ENCODE data around the gene GPC4.
"Not testable (repeated sequence)": the region's sequence is repeated elsewhere in the genome, so short reads cannot be mapped to it uniquely, and the experiment has no call there.

GPC4 gene

DNA sequence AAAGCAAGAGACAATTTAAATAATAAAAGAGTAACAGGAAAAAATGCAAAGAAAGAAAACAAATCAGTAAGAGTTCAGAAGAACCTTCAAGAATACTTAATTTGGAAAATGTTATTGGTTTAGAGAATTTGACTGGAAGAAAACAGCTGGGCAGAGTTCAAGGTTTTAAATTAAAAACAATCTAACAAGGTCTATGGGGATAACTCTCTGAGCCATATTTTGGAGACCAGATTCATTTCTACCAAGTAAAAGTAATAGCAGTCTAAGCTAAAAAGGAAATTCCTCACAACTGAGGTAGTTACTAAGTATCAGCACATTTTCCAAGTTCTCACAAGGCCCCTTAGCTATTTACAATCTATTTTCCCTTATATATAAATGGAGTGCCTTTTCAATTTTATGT lies 114.7 kb downstream of the GPC4 start:
- Histone ChIP-seq H3K27me3 (ENCODE audit: insufficient read depth, low read length) (no peaks in the 10 kb centered on the region), H3K4me3 (ENCODE audit: low read length) (no peak overlapping the region), H3K9me3 (ENCODE audit: insufficient read depth, low read depth, low read length) (no peaks in the 10 kb centered on the region), H3K27ac (ENCODE audit: low read length) (no peak overlapping the region), H3K36me3 (ENCODE audit: insufficient read depth, low read depth, low read length) (peaks cover 86% of the 10 kb centered on the region), H3K4me1 (ENCODE audit: insufficient read depth, low read length) (no peaks in the 10 kb centered on the region), H3K9ac (ENCODE audit: low read depth, low read length) (no peak overlapping the region)

DNA sequence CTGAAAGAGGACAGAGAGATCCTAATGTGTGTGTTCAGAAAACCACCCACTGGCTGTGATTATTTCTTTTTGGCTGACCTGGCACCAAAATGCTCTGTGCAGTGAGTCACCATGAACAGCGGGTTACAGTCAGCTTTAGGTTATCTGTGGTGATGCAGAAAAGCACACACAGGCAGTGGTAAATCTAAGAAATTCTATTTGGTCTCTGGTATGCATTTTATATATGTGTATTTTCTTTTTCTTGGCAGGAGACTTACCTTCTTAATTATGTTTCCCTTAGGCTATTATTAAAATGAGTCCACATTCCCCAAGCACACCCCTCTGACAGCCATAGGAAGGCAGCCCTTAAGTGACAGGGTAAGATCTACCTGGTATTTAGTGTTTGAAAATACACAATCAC lies 118.0 kb downstream of the GPC4 start:
- no peak overlapping the region for H3K27ac ChIP-seq (ENCODE audit: low read length)
- no peaks in the 10 kb centered on the region for H3K27me3 ChIP-seq (ENCODE audit: insufficient read depth, low read length)
- no peak overlapping the region for H3K4me3 ChIP-seq (ENCODE audit: low read length)
- no peaks in the 10 kb centered on the region for H3K4me1 ChIP-seq (ENCODE audit: insufficient read depth, low read length)
- no peak overlapping the region for H3K9ac ChIP-seq (ENCODE audit: low read depth, low read length)
- peaks cover 55% of the 10 kb centered on the region; the same call in 1 of the 2 replicates for H3K36me3 ChIP-seq (ENCODE audit: insufficient read depth, low read depth, low read length)
- H3K9me3 ChIP-seq (ENCODE audit: insufficient read depth, low read depth, low read length) = no peaks in the 10 kb centered on the region

DNA sequence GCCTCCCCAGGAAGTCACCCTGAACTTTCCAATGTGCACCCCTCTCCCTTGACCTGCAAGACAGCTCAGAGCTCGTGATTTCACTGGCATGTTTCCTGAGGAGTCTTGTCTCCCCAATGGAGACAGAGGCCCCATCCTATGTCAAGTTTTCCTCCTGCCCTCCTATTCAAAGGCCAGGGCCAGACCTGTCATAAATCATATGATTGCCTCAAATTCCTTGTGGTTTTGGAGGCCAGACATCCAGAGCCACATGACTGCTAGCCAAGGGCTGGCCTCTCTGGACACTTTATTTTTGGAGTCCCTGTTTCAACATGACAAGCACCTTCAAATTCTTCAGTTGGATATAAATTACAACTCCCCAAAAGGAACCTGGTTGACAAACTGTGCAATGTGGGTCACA lies 121.2 kb downstream of the GPC4 start:
- H3K9me3 ChIP-seq (ENCODE audit: insufficient read depth, low read depth, low read length) = no peaks in the 10 kb centered on the region

DNA sequence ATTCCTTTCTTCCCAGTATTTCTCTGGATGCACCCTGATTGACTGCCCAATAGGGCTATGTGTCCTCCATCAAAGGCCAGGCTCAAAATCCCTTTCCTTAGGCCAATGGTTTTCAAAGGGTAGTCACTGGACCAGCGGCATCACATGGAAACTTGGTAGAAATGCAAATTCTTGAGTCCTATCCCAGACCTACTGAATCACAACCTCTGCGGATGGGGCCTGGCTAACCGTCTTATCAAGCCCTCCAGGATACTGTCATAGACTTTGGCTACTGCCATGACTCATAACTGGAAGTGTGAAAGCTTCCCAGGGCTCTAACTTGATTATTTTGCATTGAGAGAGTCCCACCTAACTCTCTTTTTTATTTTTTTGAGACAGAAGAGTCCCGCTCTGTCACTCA lies 125.2 kb downstream of the GPC4 start:
- Histone ChIP-seq H3K9me3 (ENCODE audit: insufficient read depth, low read depth, low read length) (no peaks in the 10 kb centered on the region), H3K9ac (ENCODE audit: low read depth, low read length) (no peak overlapping the region), H3K4me1 (ENCODE audit: insufficient read depth, low read length) (no peaks in the 10 kb centered on the region), H3K27ac (ENCODE audit: low read length) (no peak overlapping the region), H3K36me3 (ENCODE audit: insufficient read depth, low read depth, low read length) (no peaks in the 10 kb centered on the region), H3K27me3 (ENCODE audit: insufficient read depth, low read length) (no peaks in the 10 kb centered on the region), H3K4me3 (ENCODE audit: low read length) (no peak overlapping the region)

More for the DNA sequence above, 121.2 kb downstream of the GPC4 start:
- no peak overlapping the region for H3K9ac ChIP-seq (ENCODE audit: low read depth, low read length)
- no peaks in the 10 kb centered on the region for H3K27me3 ChIP-seq (ENCODE audit: insufficient read depth, low read length)
- no peak overlapping the region for H3K4me3 ChIP-seq (ENCODE audit: low read length)
- H3K4me1 ChIP-seq (ENCODE audit: insufficient read depth, low read length) = no peaks in the 10 kb centered on the region
- H3K27ac ChIP-seq (ENCODE audit: low read length) = no peak overlapping the region
- peaks cover 24% of the 10 kb centered on the region; the same call in 1 of the 2 replicates for H3K36me3 ChIP-seq (ENCODE audit: insufficient read depth, low read depth, low read length)

DNA sequence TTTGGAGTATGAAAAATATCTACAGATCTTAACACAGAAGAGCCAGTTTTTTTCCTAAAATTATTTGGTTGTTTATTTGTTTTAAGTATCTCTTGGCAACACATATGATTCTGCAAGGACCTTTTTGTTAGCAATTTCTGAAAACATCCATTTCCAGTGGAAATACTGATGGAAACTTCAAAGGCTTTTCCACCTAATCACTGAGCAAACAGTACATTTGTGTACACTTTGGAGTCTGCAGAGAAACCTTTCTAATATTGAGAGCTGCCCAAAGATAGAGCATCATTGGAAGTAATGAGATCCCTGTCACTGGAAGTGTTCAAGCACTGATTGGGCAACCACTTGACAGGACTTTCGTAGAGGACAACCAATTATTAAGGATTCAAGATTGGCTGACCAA lies 127.4 kb downstream of the GPC4 start:
- no peaks in the 10 kb centered on the region for H3K9me3 ChIP-seq (ENCODE audit: insufficient read depth, low read depth, low read length)
- no peak overlapping the region for H3K27ac ChIP-seq (ENCODE audit: low read length)
- H3K36me3 ChIP-seq (ENCODE audit: insufficient read depth, low read depth, low read length) = no peaks in the 10 kb centered on the region
- no peak overlapping the region for H3K9ac ChIP-seq (ENCODE audit: low read depth, low read length)
- H3K4me1 ChIP-seq (ENCODE audit: insufficient read depth, low read length) = no peaks in the 10 kb centered on the region
- no peak overlapping the region for H3K4me3 ChIP-seq (ENCODE audit: low read length)
- no peaks in the 10 kb centered on the region for H3K27me3 ChIP-seq (ENCODE audit: insufficient read depth, low read length)

DNA sequence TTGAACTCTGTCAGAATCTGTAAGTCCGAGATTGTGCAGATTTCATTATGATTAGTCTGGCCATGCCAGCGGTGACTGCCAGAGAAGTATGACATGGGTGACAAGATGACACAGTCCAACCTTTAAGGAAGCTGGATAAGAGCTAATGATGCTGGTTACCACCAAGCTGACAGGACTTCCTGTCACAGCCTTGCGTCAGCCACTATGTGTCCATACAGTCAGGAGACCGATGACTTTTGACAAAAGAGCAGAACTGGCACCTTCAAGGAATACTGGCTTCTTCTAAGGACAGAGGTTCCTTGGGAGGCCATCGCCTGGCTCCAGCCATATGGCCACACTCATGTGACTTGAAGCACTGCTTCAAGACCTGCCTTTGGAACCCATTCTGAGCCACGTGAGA lies 129.9 kb downstream of the GPC4 start:
- Histone ChIP-seq H3K27me3 (ENCODE audit: insufficient read depth, low read length) (no peaks in the 10 kb centered on the region), H3K27ac (ENCODE audit: low read length) (no peak overlapping the region), H3K9me3 (ENCODE audit: insufficient read depth, low read depth, low read length) (no peaks in the 10 kb centered on the region), H3K36me3 (ENCODE audit: insufficient read depth, low read depth, low read length) (no peaks in the 10 kb centered on the region), H3K9ac (ENCODE audit: low read depth, low read length) (no peak overlapping the region), H3K4me3 (ENCODE audit: low read length) (no peak overlapping the region), H3K4me1 (ENCODE audit: insufficient read depth, low read length) (no peaks in the 10 kb centered on the region)

DNA sequence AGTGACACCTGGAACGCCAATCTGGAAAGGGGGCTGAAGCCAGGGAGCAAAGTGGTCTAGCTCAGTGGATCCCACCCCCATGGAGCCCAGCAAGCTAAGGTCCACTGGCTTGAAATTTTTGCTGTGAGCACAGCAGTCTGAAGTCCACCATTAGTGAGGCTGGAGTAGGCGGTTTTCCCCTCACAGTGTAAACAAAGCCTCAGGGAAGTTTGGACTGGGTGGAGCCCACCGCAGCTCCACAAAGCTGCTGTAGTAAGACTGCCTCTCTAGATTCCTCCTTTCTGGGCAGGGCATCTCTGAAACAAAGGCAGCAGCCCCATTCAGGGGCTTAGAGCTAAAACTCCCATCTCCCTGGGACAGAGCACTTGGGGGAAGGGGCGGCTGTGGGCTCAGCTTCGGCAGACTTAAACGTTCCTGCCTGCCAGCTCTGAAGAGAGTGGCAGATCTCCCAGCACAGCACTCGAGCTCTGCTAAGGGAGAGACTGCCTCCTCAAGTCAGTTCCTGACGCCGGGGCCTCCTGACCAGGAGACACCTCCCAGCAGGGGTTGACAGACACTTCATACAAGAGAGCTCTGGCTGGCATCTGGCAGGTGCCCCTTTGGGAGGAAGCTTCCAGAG lies 136.1 kb downstream of the GPC4 start:
- not testable (repeated sequence) for H3K4me3 ChIP-seq (ENCODE audit: low read length); H3K36me3 ChIP-seq (ENCODE audit: insufficient read depth, low read depth, low read length); H3K27ac ChIP-seq (ENCODE audit: low read length); H3K4me1 ChIP-seq (ENCODE audit: insufficient read depth, low read length); H3K9me3 ChIP-seq (ENCODE audit: insufficient read depth, low read depth, low read length); H3K27me3 ChIP-seq (ENCODE audit: insufficient read depth, low read length); H3K9ac ChIP-seq (ENCODE audit: low read depth, low read length)

DNA sequence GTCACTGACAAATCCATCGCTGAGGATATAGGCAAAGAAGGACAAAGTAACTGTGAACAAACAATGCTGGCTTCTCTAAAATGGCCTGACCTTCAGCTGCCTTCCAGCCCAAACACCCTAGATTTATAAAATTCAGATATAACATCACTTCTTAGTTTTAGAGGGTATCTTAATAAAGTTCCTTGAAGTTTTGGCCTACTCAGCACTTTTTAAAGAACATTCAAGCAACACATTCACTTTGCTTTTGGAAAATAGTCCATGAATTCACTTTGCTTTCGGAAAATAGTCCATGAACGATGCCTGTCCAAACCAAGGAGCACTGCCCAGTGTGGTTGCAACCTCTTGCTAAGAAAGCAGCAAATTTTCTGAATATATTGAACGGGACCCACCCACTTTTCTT lies 142.1 kb downstream of the GPC4 start:
- Histone ChIP-seq H3K36me3 (ENCODE audit: insufficient read depth, low read depth, low read length) (no peaks in the 10 kb centered on the region), H3K4me3 (ENCODE audit: low read length) (no peak overlapping the region), H3K9ac (ENCODE audit: low read depth, low read length) (no peak overlapping the region), H3K9me3 (ENCODE audit: insufficient read depth, low read depth, low read length) (no peaks in the 10 kb centered on the region), H3K4me1 (ENCODE audit: insufficient read depth, low read length) (peaks cover 6% of the 10 kb centered on the region; the same call in 1 of the 2 replicates), H3K27ac (ENCODE audit: low read length) (no peak overlapping the region), H3K27me3 (ENCODE audit: insufficient read depth, low read length) (no peaks in the 10 kb centered on the region)

DNA sequence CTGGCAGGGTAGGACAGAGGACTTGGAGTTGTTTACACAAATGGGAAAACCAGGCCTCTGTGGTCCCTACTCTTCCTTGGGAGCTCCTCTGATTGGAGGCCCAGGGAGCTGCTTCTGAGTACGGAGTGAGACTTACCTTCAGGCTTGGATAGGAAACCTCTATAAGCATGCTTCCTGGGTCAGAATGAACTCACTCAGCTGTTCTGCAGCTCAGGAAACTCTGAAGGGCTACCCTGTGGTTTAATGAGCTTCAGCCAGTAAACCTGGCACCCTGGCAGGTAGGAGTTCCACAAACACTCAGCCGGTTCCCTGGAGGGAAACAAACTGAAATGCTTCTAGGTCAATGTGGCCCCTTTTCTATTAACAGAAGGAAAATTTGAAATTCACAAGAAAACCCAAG lies 146.1 kb downstream of the GPC4 start:
- H3K27me3 ChIP-seq (ENCODE audit: insufficient read depth, low read length) = no peaks in the 10 kb centered on the region
- no peaks in the 10 kb centered on the region for H3K9me3 ChIP-seq (ENCODE audit: insufficient read depth, low read depth, low read length)
- H3K9ac ChIP-seq (ENCODE audit: low read depth, low read length) = no peak overlapping the region
- H3K36me3 ChIP-seq (ENCODE audit: insufficient read depth, low read depth, low read length) = no peaks in the 10 kb centered on the region
- peaks cover 16% of the 10 kb centered on the region; the same call in 1 of the 2 replicates for H3K4me1 ChIP-seq (ENCODE audit: insufficient read depth, low read length)
- no peak overlapping the region for H3K4me3 ChIP-seq (ENCODE audit: low read length)
- no peak overlapping the region for H3K27ac ChIP-seq (ENCODE audit: low read length)

DNA sequence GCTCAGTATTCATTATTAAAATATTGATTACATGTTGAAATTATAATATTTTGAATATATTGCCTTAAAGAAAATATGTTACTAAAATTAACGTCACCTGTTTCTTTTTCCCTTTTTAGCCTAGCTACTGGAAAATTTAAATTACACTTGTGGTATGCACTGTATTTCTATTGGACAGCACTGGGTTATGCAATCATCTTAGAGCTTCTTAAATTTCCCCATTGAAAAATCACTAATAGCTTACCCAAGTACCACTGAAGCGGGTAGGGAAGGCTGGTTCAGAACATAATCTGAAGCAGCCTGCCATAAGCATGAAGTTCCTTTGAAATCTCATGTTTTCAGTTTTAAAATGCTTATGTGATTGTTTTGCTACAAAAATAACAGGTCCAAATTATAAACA lies 147.7 kb downstream of the GPC4 start:
- no peaks in the 10 kb centered on the region for H3K27me3 ChIP-seq (ENCODE audit: insufficient read depth, low read length)
- H3K4me3 ChIP-seq (ENCODE audit: low read length) = no peak overlapping the region
- H3K9ac ChIP-seq (ENCODE audit: low read depth, low read length) = no peak overlapping the region
- no peak overlapping the region for H3K27ac ChIP-seq (ENCODE audit: low read length)
- H3K9me3 ChIP-seq (ENCODE audit: insufficient read depth, low read depth, low read length) = no peaks in the 10 kb centered on the region
- H3K36me3 ChIP-seq (ENCODE audit: insufficient read depth, low read depth, low read length) = no peaks in the 10 kb centered on the region
- peaks cover 16% of the 10 kb centered on the region; the same call in 1 of the 2 replicates for H3K4me1 ChIP-seq (ENCODE audit: insufficient read depth, low read length)

DNA sequence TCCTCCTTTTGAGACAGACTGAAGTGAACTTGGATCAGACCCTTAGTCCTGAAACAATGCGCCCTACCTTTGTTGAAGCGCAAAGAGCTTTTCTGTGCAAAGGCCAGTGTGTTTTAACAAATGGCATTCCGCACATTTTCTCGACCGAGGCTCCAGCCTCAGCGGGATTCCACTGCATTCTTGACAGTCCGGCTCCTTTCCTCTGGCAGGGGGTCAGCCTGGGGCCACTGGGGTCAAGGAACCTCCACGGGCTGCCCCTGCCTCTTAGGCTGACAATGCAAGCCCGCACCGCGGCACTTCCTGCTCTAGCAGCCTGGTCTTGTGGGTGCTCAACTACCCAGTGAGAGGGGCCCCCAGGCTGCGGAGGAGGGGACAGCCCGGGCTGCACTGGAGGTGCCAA lies 150.0 kb downstream of the GPC4 start:
- H3K9ac ChIP-seq (ENCODE audit: low read depth, low read length) = no peak overlapping the region

DNA sequence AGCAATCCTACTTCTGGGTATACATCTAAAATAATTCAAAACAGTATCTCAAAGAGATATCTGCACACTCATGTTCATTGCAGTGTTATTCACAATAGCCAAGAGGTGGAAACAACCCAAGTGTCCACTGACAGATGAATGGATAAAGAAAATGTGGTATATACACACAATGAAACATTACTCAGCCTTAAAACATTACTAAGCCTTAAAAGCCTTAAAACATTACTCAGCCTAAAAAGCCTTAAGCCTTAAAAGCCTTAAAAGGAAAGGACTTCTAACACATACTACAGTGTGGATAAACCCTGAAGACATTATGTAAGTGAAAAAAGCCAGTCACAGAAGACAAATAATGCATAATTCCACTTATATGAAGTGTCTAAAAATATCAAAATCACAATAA lies 156.8 kb downstream of the GPC4 start:
- no peak overlapping the region for H3K27ac ChIP-seq (ENCODE audit: low read length)
- no peaks in the 10 kb centered on the region for H3K36me3 ChIP-seq (ENCODE audit: insufficient read depth, low read depth, low read length)
- no peak overlapping the region for H3K4me3 ChIP-seq (ENCODE audit: low read length)
- H3K9me3 ChIP-seq (ENCODE audit: insufficient read depth, low read depth, low read length) = no peaks in the 10 kb centered on the region
- H3K4me1 ChIP-seq (ENCODE audit: insufficient read depth, low read length) = no peaks in the 10 kb centered on the region
- no peaks in the 10 kb centered on the region for H3K27me3 ChIP-seq (ENCODE audit: insufficient read depth, low read length)
- no peak overlapping the region for H3K9ac ChIP-seq (ENCODE audit: low read depth, low read length)

More for the DNA sequence above, 150.0 kb downstream of the GPC4 start:
- Histone ChIP-seq H3K4me3 (ENCODE audit: low read length) (peak overlapping the region; percentile 43), H3K4me1 (ENCODE audit: insufficient read depth, low read length) (peaks cover 16% of the 10 kb centered on the region; the same call in 1 of the 2 replicates), H3K9me3 (ENCODE audit: insufficient read depth, low read depth, low read length) (no peaks in the 10 kb centered on the region), H3K27ac (ENCODE audit: low read length) (no peak overlapping the region), H3K36me3 (ENCODE audit: insufficient read depth, low read depth, low read length) (no peaks in the 10 kb centered on the region), H3K27me3 (ENCODE audit: insufficient read depth, low read length) (no peaks in the 10 kb centered on the region)
